Caco-2 (cell line): ENCODE measurements around the gene TRPV5. TPM values are rescaled to one million over a fixed set of nuclear protein-coding genes. Genes with fewer than 3 reads are reported as not detected.

ENCODE experiments used
- BruUV-seq: library from RNA; stranded (reverse); fragments of 400-500 nt; replicated peaks from 2 replicates; lab custom pipeline; 2021; lab: Mats Ljungman, UMichigan
- CTCF ChIA-PET: fragments of 300-600 bp; sonication (Branson Sonifier 250); formaldehyde crosslinking; loops from one replicate; lab custom pipeline; 2022; ENCODE audit warnings: antibody characterized with exemption; lab: Charles Lee
- POLR2A ChIA-PET: fragments of 300-600 bp; sonication (Branson Sonifier 250); formaldehyde crosslinking; loops from one replicate; lab custom pipeline; 2022; ENCODE audit warnings: antibody characterized with exemption; lab: Charles Lee
- DNase-seq, 2 experiments: peaks; one replicate each; pipeline versions ENCODE4 v3.0.0 to v3.0.0-alpha.2; 2020 to 2022
- H3K27me3 ChIP-seq: replicated peaks from 2 replicates; pipeline ENCODE4 v1.6.0; 2011; ENCODE audit warnings: low read length; ENCODE audit not compliant: control insufficient read depth, insufficient read depth
- H3K36me3 ChIP-seq: 2 replicates; pipeline ENCODE4 v1.5.1; 2011; ENCODE audit warnings: low read length; ENCODE audit not compliant: control insufficient read depth, insufficient read depth
- H3K4me1 ChIP-seq: fragments of 250-450 bp; sonication (Bioruptor Pico); 2 replicates; pipeline ENCODE4 v1.5.1; 2020; ENCODE audit warnings: mild to moderate bottlenecking
- H3K4me3 ChIP-seq: 2 replicates; pipeline ENCODE4 v1.5.1; 2011; ENCODE audit warnings: low read depth, mild to moderate bottlenecking, control low read depth, low read length
- H3K9me3 ChIP-seq: fragments of 250-450 bp; sonication (Bioruptor Pico); 2 replicates; pipeline ENCODE4 v1.5.1; 2020; ENCODE audit warnings: mild to moderate bottlenecking, moderate library complexity
- H3K27ac Mint-ChIP-seq: one replicate; pipeline ENCODE4 v1.8.0; 2022; ENCODE audit warnings: mixed read lengths; ENCODE audit not compliant: unreplicated experiment
- H3K27me3 Mint-ChIP-seq: one replicate; pipeline ENCODE4 v1.8.0; 2022; ENCODE audit warnings: mixed read lengths; ENCODE audit not compliant: insufficient read depth, unreplicated experiment
- H3K36me3 Mint-ChIP-seq: one replicate; pipeline ENCODE4 v1.8.0; 2022; ENCODE audit warnings: mild to moderate bottlenecking, mixed read lengths; ENCODE audit not compliant: insufficient read depth, unreplicated experiment
- H3K4me1 Mint-ChIP-seq: one replicate; pipeline ENCODE4 v1.8.0; 2022; ENCODE audit warnings: low read depth, mixed read lengths; ENCODE audit not compliant: unreplicated experiment
- H3K4me3 Mint-ChIP-seq: one replicate; pipeline ENCODE4 v1.8.0; 2022; ENCODE audit warnings: mild to moderate bottlenecking, moderate library complexity, mixed read lengths; ENCODE audit not compliant: unreplicated experiment
- H3K9me3 Mint-ChIP-seq: one replicate; pipeline ENCODE4 v1.8.0; 2022; ENCODE audit warnings: mixed read lengths; ENCODE audit not compliant: unreplicated experiment
- intact Hi-C: fragments of 100-400 bp; cut with micrococcal nuclease; formaldehyde crosslinking; loops from one replicate; pipeline ENCODE4 v1.10.0; 2022; ENCODE audit not compliant: unreplicated experiment
- total RNA-seq: library from RNA; stranded (reverse); gene quantifications from 2 replicates; pipeline ENCODE4 v1.2.3, GENCODE V29; 2022
- TF ChIP-seq, protein P1 (sequence below), 2 experiments: fragments of 200-600 bp in 1 of 2; IDR thresholded peaks; 1 replicate in 1 of 2; 2 replicates in 1 of 2; pipeline versions ENCODE4 v1.5.1 to v1.8.0; 2011 to 2022; ENCODE audit warnings: antibody characterized with exemption in 1 of 2, control low read depth in 1 of 2, inconsistent platforms in 1 of 2, low read depth in 1 of 2, low read length in 1 of 2, mild to moderate bottlenecking in 1 of 2, moderate library complexity in 1 of 2; ENCODE audit not compliant: insufficient read depth in 1 of 2, severe bottlenecking in 1 of 2, unreplicated experiment in 1 of 2

The TRPV5 gene
- total RNA-seq, 1 experiment from 2014 or later, result not detected

- CTCF ChIA-PET, result interaction anchor here (1.0 kb wide), 1 partner anchor 55 kb away, joined by 4 read pairs; no protein-coding TSS in a partner anchor
- BruUV-seq, result no TSS peak
Measured at GRCh38 chr7:142901426-142902259, 31.9 kb downstream of the TRPV5 start.

DNA sequence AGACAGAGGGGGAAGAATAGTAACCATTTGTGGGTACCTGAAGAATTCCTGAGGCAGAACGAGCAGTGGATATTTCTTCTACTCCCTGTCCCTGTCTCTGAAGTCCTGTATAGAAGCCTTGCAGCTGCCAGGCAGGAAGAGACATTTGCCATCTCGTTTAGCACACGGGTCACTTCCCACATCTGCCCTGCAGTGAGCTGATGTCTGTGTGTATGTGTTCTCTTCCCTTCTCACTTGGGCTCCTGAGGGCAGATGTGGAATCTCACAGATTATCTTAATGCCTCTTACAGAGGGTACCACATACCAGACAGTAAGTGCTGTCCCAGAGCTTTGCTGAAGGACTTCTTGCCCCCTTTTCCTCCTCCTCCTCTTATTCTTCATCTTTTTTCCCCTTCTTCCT lies 33.9 kb downstream of the TRPV5 start:
- Histone ChIP-seq H3K9me3 (no peaks in the 10 kb centered on the region), H3K4me1 (peaks cover 65% of the 10 kb centered on the region), H3K4me3 (no peak overlapping the region), H3K36me3 (no peaks in the 10 kb centered on the region), H3K27me3 (no peaks in the 10 kb centered on the region)
- no peak overlapping the region for H3K4me3 Mint-ChIP-seq
- no TSS peak for BruUV-seq
- TF ChIP-seq, protein P1, sequence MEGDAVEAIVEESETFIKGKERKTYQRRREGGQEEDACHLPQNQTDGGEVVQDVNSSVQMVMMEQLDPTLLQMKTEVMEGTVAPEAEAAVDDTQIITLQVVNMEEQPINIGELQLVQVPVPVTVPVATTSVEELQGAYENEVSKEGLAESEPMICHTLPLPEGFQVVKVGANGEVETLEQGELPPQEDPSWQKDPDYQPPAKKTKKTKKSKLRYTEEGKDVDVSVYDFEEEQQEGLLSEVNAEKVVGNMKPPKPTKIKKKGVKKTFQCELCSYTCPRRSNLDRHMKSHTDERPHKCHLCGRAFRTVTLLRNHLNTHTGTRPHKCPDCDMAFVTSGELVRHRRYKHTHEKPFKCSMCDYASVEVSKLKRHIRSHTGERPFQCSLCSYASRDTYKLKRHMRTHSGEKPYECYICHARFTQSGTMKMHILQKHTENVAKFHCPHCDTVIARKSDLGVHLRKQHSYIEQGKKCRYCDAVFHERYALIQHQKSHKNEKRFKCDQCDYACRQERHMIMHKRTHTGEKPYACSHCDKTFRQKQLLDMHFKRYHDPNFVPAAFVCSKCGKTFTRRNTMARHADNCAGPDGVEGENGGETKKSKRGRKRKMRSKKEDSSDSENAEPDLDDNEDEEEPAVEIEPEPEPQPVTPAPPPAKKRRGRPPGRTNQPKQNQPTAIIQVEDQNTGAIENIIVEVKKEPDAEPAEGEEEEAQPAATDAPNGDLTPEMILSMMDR (IDR thresholded peaks at IDR 0.05; ENCODE audit: insufficient read depth in 1 of 2, low read depth in 1 of 2, low read length in 1 of 2, severe bottlenecking in 1 of 2, unreplicated experiment in 1 of 2), result no peak
- no peak overlapping the region for H3K27ac Mint-ChIP-seq
- DNase-seq, result no peak
- H3K9me3 Mint-ChIP-seq, result no peaks in the 10 kb centered on the region
- H3K27me3 Mint-ChIP-seq, result no peaks in the 10 kb centered on the region
- H3K36me3 Mint-ChIP-seq, result no peaks in the 10 kb centered on the region
- POLR2A ChIA-PET, result no interaction called here
- peaks cover 50% of the 10 kb centered on the region for H3K4me1 Mint-ChIP-seq
- intact Hi-C loops, result no loop called here
- CTCF ChIA-PET, result interaction anchor here (1.6 kb wide), 1 partner anchor 10 kb away, joined by 6 read pairs; no protein-coding TSS in a partner anchor

More at GRCh38 chr7:142901426-142902259, 31.9 kb downstream of the TRPV5 start:
- H3K36me3 Mint-ChIP-seq, result no peaks in the 10 kb centered on the region
- POLR2A ChIA-PET, result no interaction called here
- H3K4me3 Mint-ChIP-seq, result peak overlapping the region; percentile 7
- Histone ChIP-seq H3K4me1 (peaks cover 49% of the 10 kb centered on the region), H3K4me3 (no peak overlapping the region), H3K9me3 (peaks cover 11% of the 10 kb centered on the region), H3K36me3 (no peaks in the 10 kb centered on the region), H3K27me3 (no peaks in the 10 kb centered on the region)
- H3K27ac Mint-ChIP-seq, result peak overlapping the region; percentile 18
- DNase-seq, result peak; percentile 46 to 63
- TF ChIP-seq, protein P1 (IDR thresholded peaks at IDR 0.05; ENCODE audit: insufficient read depth in 1 of 2, low read depth in 1 of 2, low read length in 1 of 2, severe bottlenecking in 1 of 2, unreplicated experiment in 1 of 2), result no peak
- no peaks in the 10 kb centered on the region for H3K9me3 Mint-ChIP-seq
- H3K27me3 Mint-ChIP-seq, result no peaks in the 10 kb centered on the region
- intact Hi-C loops, result loop anchor here (1.0 kb wide), 1 partner anchor 56 kb away; no protein-coding TSS in a partner anchor
- peaks cover 32% of the 10 kb centered on the region for H3K4me1 Mint-ChIP-seq

GRCh38 chr7:142898377-142899170 lies 35.0 kb downstream of the TRPV5 start:
- Histone ChIP-seq H3K27me3 (no peaks in the 10 kb centered on the region), H3K36me3 (no peaks in the 10 kb centered on the region), H3K4me1 (peaks cover 66% of the 10 kb centered on the region), H3K4me3 (no peak overlapping the region), H3K9me3 (no peaks in the 10 kb centered on the region)
- peak overlapping the region; percentile 22 for H3K27ac Mint-ChIP-seq
- BruUV-seq, result no TSS peak
- no peaks in the 10 kb centered on the region for H3K27me3 Mint-ChIP-seq
- H3K36me3 Mint-ChIP-seq, result no peaks in the 10 kb centered on the region
- ChIA-PET POLR2A (no interaction called here), CTCF (interaction anchor here (1.0 to 1.7 kb wide), 3 partner anchors 13 to 105 kb away, joined by 4 to 6 read pairs (median 4); partner anchors contain the start of gene TRPV6)
- H3K4me1 Mint-ChIP-seq, result peaks cover 53% of the 10 kb centered on the region
- DNase-seq, result peak; percentile 59 to 81
- no peaks in the 10 kb centered on the region for H3K9me3 Mint-ChIP-seq
- TF ChIP-seq, protein P1 (IDR thresholded peaks at IDR 0.05; ENCODE audit: insufficient read depth in 1 of 2, low read depth in 1 of 2, low read length in 1 of 2, severe bottlenecking in 1 of 2, unreplicated experiment in 1 of 2), result no peak
- intact Hi-C loops, result no loop called here
- no peak overlapping the region for H3K4me3 Mint-ChIP-seq
